GM11168 (cell line): ENCODE results near the gene SLC22A23.

Source experiments
- in situ Hi-C: fragments of 300-500 bp; cut with MboI; formaldehyde crosslinking; loops from one replicate; pipeline ENCODE4 v1.12.0; 2022; ENCODE audit warnings: low sequenced_read_pairs; ENCODE audit not compliant: unreplicated experiment

SLC22A23 gene

GRCh38 chr6:3425574-3425973 is 31.3 kb downstream of the SLC22A23 start:
- in situ Hi-C loops: no loop called here

GRCh38 chr6:3424185-3424927 is 32.5 kb downstream of the SLC22A23 start:
- in situ Hi-C loops: no loop called here

GRCh38 chr6:3423439-3424184 is 33.2 kb downstream of the SLC22A23 start:
- in situ Hi-C loops: no loop called here

- in situ Hi-C loops: no loop called here
Observed at GRCh38 chr6:3422435-3423070, 34.3 kb downstream of the SLC22A23 start.

GRCh38 chr6:3421791-3422434 is 34.9 kb downstream of the SLC22A23 start:
- in situ Hi-C loops: no loop called here

- in situ Hi-C loops: no loop called here
Observed at GRCh38 chr6:3421143-3421542, 35.7 kb downstream of the SLC22A23 start.

- in situ Hi-C loops: no loop called here
Observed at GRCh38 chr6:3419624-3420272, 37.1 kb downstream of the SLC22A23 start.

- in situ Hi-C loops: no loop called here
Observed at GRCh38 chr6:3418496-3419060, 38.3 kb downstream of the SLC22A23 start.

- in situ Hi-C loops: no loop called here
Observed at GRCh38 chr6:3417473-3417872, 39.4 kb downstream of the SLC22A23 start.

GRCh38 chr6:3415490-3415889 is 41.4 kb downstream of the SLC22A23 start:
- in situ Hi-C loops: no loop called here

- in situ Hi-C loops: no loop called here
Observed at GRCh38 chr6:3415082-3415453, 41.8 kb downstream of the SLC22A23 start.

- in situ Hi-C loops: no loop called here
Observed at GRCh38 chr6:3414327-3415081, 42.3 kb downstream of the SLC22A23 start.

- in situ Hi-C loops: no loop called here
Observed at GRCh38 chr6:3413592-3413991, 43.3 kb downstream of the SLC22A23 start.

- in situ Hi-C loops: no loop called here
Observed at GRCh38 chr6:3412779-3413500, 43.9 kb downstream of the SLC22A23 start.

- in situ Hi-C loops: no loop called here
Observed at GRCh38 chr6:3411967-3412778, 44.7 kb downstream of the SLC22A23 start.

GRCh38 chr6:3410385-3411360 is 46.2 kb downstream of the SLC22A23 start:
- in situ Hi-C loops: no loop called here
